HG02840 (cell line): Measurements from ENCODE around the gene TLE1.

Experiments
- ATAC-seq: cut with Tn5 transposase; IDR thresholded peaks from one replicate; pipeline ENCODE4 v1.9.1; 2021; ENCODE audit warnings: mild to moderate bottlenecking, moderate library complexity, moderate number of reproducible peaks; ENCODE audit not compliant: unreplicated experiment, low FRiP score

TLE1 gene

GRCh38 chr9:81558091-81558830 lies 131.1 kb downstream of the TLE1 start:
- ATAC-seq = no peak

- no peak for ATAC-seq
These were observed 131.8 kb downstream of the TLE1 start for GRCh38 chr9:81557452-81558090.

GRCh38 chr9:81556923-81557322 lies 132.4 kb downstream of the TLE1 start:
- no peak for ATAC-seq

GRCh38 chr9:81552581-81552991 lies 136.8 kb downstream of the TLE1 start:
- no peak for ATAC-seq

- no peak for ATAC-seq
These were observed 139.2 kb downstream of the TLE1 start for GRCh38 chr9:81550207-81550583.

- no peak for ATAC-seq
These were observed 139.7 kb downstream of the TLE1 start for GRCh38 chr9:81549500-81550206.

- no peak for ATAC-seq
These were observed 140.4 kb downstream of the TLE1 start for GRCh38 chr9:81548911-81549310.

GRCh38 chr9:81546489-81546888 lies 142.9 kb downstream of the TLE1 start:
- ATAC-seq = no peak

GRCh38 chr9:81543695-81544094 lies 145.7 kb downstream of the TLE1 start:
- ATAC-seq = no peak

GRCh38 chr9:81542118-81542889 lies 147.0 kb downstream of the TLE1 start:
- ATAC-seq = no peak

- ATAC-seq = no peak
These were observed 149.1 kb downstream of the TLE1 start for GRCh38 chr9:81540142-81540710.

GRCh38 chr9:81539317-81539716 lies 150.0 kb downstream of the TLE1 start:
- no peak for ATAC-seq

- ATAC-seq = no peak
These were observed 150.5 kb downstream of the TLE1 start for GRCh38 chr9:81538890-81539289.

GRCh38 chr9:81537964-81538363 lies 151.4 kb downstream of the TLE1 start:
- ATAC-seq = no peak

GRCh38 chr9:81536242-81537025 lies 152.9 kb downstream of the TLE1 start:
- ATAC-seq = no peak

- ATAC-seq = no peak
These were observed 153.7 kb downstream of the TLE1 start for GRCh38 chr9:81535542-81536241.

- ATAC-seq = no peak
These were observed 155.0 kb downstream of the TLE1 start for GRCh38 chr9:81534138-81534875.
